ENCODE measurements around the gene UGT1A3.
"Not testable (repeated sequence)": the region's sequence is repeated elsewhere in the genome, so short reads cannot be mapped to it uniquely, and the experiment has no call there.

Gene UGT1A3

GRCh38 chr2:233713262-233713615 lies 15.6 kb upstream of the UGT1A3 start:
- DNase-seq (ENCODE audit: low spot score in 2 of 2): no peak
- Mint-ChIP-seq H3K27me3 (peaks cover 81% of the 10 kb centered on the region), H3K4me1 (no peaks in the 10 kb centered on the region)

GRCh38 chr2:233714121-233714520 lies 14.7 kb upstream of the UGT1A3 start:
- no peak overlapping the region for H3K4me3 Mint-ChIP-seq
- H3K27me3 Mint-ChIP-seq: peaks cover 82% of the 10 kb centered on the region
- no peak overlapping the region for H3K27ac Mint-ChIP-seq (ENCODE audit: low read depth)

More at GRCh38 chr2:233713262-233713615, 15.6 kb upstream of the UGT1A3 start:
- Mint-ChIP-seq H3K4me3 (no peak overlapping the region), H3K27ac (ENCODE audit: low read depth) (no peak overlapping the region), H3K36me3 (ENCODE audit: insufficient read depth) (no peaks in the 10 kb centered on the region), H3K9me3 (no peaks in the 10 kb centered on the region)
- ATAC-seq (replicated peaks; ENCODE audit: extremely low read depth, poor library complexity, severe bottlenecking): no peak

DNA sequence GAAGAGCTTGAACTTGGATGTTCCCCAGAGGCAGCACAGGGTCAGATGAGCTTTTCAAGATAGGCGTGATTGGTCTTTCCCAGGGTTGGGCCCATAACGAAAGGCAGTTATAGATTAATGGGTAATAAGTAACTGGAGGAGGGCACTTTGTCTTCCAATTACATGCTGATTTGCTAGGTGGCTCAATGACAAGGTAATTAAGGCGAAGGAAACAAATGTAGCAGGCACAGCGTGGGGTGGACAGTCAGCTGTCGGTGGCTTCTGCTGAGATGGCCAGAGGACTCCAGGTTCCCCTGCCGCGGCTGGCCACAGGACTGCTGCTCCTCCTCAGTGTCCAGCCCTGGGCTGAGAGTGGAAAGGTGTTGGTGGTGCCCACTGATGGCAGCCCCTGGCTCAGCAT lies 10.3 kb upstream of the UGT1A3 start, which contains the start of gene UGT1A4:
Gene UGT1A4 (plus strand): TSS at position 185 of the 400 bp plus-strand sequence. CDS start 85 bp downstream, at position 270.
- H3K27ac Mint-ChIP-seq (ENCODE audit: low read depth): no peak within 1 kb of the TSS
- H3K36me3 Mint-ChIP-seq (ENCODE audit: insufficient read depth): no peaks in the 10 kb centered on the region
- DNase-seq (ENCODE audit: low spot score in 2 of 2) (no peak), ATAC-seq (replicated peaks; ENCODE audit: extremely low read depth, poor library complexity, severe bottlenecking) (no peak)
- H3K4me1 Mint-ChIP-seq: no peaks in the 10 kb centered on the region
- H3K9me3 Mint-ChIP-seq: no peaks in the 10 kb centered on the region
- peaks cover 58% of the 10 kb centered on the region for H3K27me3 Mint-ChIP-seq
- no peak within 1 kb of the TSS for H3K4me3 Mint-ChIP-seq

More at GRCh38 chr2:233714121-233714520, 14.7 kb upstream of the UGT1A3 start:
- no peaks in the 10 kb centered on the region for H3K9me3 Mint-ChIP-seq
- no peaks in the 10 kb centered on the region for H3K36me3 Mint-ChIP-seq (ENCODE audit: insufficient read depth)
- no peaks in the 10 kb centered on the region for H3K4me1 Mint-ChIP-seq
- ATAC-seq (replicated peaks; ENCODE audit: extremely low read depth, poor library complexity, severe bottlenecking): no peak
- DNase-seq (ENCODE audit: low spot score in 2 of 2): no peak

GRCh38 chr2:233736868-233737653 lies 8.2 kb downstream of the UGT1A3 start:
- H3K9me3 Mint-ChIP-seq; H3K27ac Mint-ChIP-seq (ENCODE audit: low read depth); H3K4me3 Mint-ChIP-seq; H3K36me3 Mint-ChIP-seq (ENCODE audit: insufficient read depth); DNase-seq (ENCODE audit: low spot score in 2 of 2); H3K4me1 Mint-ChIP-seq; ATAC-seq (replicated peaks; ENCODE audit: extremely low read depth, poor library complexity, severe bottlenecking): not testable (repeated sequence)
- peaks cover 82% of the 10 kb centered on the region for H3K27me3 Mint-ChIP-seq

- peaks cover 55% of the 10 kb centered on the region for H3K27me3 Mint-ChIP-seq
- no peak overlapping the region for H3K27ac Mint-ChIP-seq (ENCODE audit: low read depth)
- ATAC-seq (replicated peaks; ENCODE audit: extremely low read depth, poor library complexity, severe bottlenecking): no peak
- no peaks in the 10 kb centered on the region for H3K9me3 Mint-ChIP-seq
- DNase-seq (ENCODE audit: low spot score in 2 of 2): no peak
- H3K36me3 Mint-ChIP-seq (ENCODE audit: insufficient read depth): no peaks in the 10 kb centered on the region
- H3K4me3 Mint-ChIP-seq: no peak overlapping the region
- no peaks in the 10 kb centered on the region for H3K4me1 Mint-ChIP-seq
Measured at GRCh38 chr2:233740870-233741269, 12.0 kb downstream of the UGT1A3 start.

- H3K4me3 Mint-ChIP-seq: no peak overlapping the region
- H3K27ac Mint-ChIP-seq (ENCODE audit: low read depth): no peak overlapping the region
- no peaks in the 10 kb centered on the region for H3K9me3 Mint-ChIP-seq
- DNase-seq (ENCODE audit: low spot score in 2 of 2) (no peak), ATAC-seq (replicated peaks; ENCODE audit: extremely low read depth, poor library complexity, severe bottlenecking) (no peak)
- peaks cover 60% of the 10 kb centered on the region for H3K27me3 Mint-ChIP-seq
- H3K4me1 Mint-ChIP-seq: no peaks in the 10 kb centered on the region
- H3K36me3 Mint-ChIP-seq (ENCODE audit: insufficient read depth): no peaks in the 10 kb centered on the region
Measured at GRCh38 chr2:233743464-233744259, 14.8 kb downstream of the UGT1A3 start.

DNA sequence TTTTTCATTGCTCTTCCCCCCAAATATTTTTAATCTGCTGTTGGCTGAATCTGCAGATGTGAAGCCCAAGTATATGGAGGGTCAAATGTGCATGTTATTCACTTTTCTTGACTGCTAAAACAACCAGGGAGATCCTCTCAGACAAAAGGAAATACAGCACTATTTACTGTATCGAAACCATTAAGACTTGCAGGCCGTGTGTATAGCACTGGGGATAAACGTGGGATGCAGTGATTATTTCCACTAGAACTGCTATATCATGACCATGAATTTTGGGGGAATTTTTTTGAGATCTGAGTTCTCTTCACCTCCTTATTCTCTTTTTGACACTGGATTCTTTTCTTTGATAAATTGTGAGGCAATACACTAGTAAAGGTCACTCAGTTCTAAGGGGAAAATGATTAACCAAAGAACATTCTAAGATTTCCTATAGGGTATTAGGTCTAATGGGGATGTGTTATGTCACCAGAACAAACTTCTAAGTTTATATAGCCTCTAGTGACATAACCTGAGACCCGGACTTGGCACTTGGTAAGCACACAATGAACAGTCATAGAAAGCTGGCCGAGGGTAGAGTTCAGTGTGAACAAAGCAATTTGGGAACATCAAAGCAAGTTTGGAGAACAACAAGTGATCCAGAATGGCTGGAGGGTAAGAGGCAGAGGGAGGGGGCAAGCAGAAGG lies 16.4 kb downstream of the UGT1A3 start:
- no peak overlapping the region for H3K27ac Mint-ChIP-seq (ENCODE audit: low read depth)

GRCh38 chr2:233745838-233746237 lies 17.0 kb downstream of the UGT1A3 start:
- DNase-seq (ENCODE audit: low spot score in 2 of 2); H3K9me3 Mint-ChIP-seq; ATAC-seq (replicated peaks; ENCODE audit: extremely low read depth, poor library complexity, severe bottlenecking); H3K4me1 Mint-ChIP-seq; H3K27ac Mint-ChIP-seq (ENCODE audit: low read depth); H3K36me3 Mint-ChIP-seq (ENCODE audit: insufficient read depth); H3K4me3 Mint-ChIP-seq: not testable (repeated sequence)
- H3K27me3 Mint-ChIP-seq: peaks cover 58% of the 10 kb centered on the region

More for the DNA sequence above, 16.4 kb downstream of the UGT1A3 start:
- Mint-ChIP-seq H3K9me3 (no peaks in the 10 kb centered on the region), H3K4me3 (no peak overlapping the region), H3K4me1 (no peaks in the 10 kb centered on the region), H3K27me3 (peaks cover 60% of the 10 kb centered on the region), H3K36me3 (ENCODE audit: insufficient read depth) (no peaks in the 10 kb centered on the region)
- DNase-seq (ENCODE audit: low spot score in 2 of 2) (no peak), ATAC-seq (replicated peaks; ENCODE audit: extremely low read depth, poor library complexity, severe bottlenecking) (no peak)

GRCh38 chr2:233746475-233747282 lies 17.8 kb downstream of the UGT1A3 start:
- no peak overlapping the region for H3K4me3 Mint-ChIP-seq
- no peaks in the 10 kb centered on the region for H3K4me1 Mint-ChIP-seq
- no peak for ATAC-seq (replicated peaks; ENCODE audit: extremely low read depth, poor library complexity, severe bottlenecking)
- peaks cover 58% of the 10 kb centered on the region for H3K27me3 Mint-ChIP-seq
- H3K27ac Mint-ChIP-seq (ENCODE audit: low read depth): no peak overlapping the region
- DNase-seq (ENCODE audit: low spot score in 2 of 2): no peak
- no peaks in the 10 kb centered on the region for H3K9me3 Mint-ChIP-seq
- no peaks in the 10 kb centered on the region for H3K36me3 Mint-ChIP-seq (ENCODE audit: insufficient read depth)

- H3K27ac Mint-ChIP-seq (ENCODE audit: low read depth): no peak overlapping the region
- DNase-seq (ENCODE audit: low spot score in 2 of 2) (no peak), ATAC-seq (replicated peaks; ENCODE audit: extremely low read depth, poor library complexity, severe bottlenecking) (no peak)
- H3K9me3 Mint-ChIP-seq: no peaks in the 10 kb centered on the region
- no peaks in the 10 kb centered on the region for H3K4me1 Mint-ChIP-seq
- H3K27me3 Mint-ChIP-seq: peaks cover 64% of the 10 kb centered on the region
- H3K4me3 Mint-ChIP-seq: no peak overlapping the region
- H3K36me3 Mint-ChIP-seq (ENCODE audit: insufficient read depth): no peaks in the 10 kb centered on the region
Measured at GRCh38 chr2:233747283-233747544, 18.4 kb downstream of the UGT1A3 start.

- not testable (repeated sequence) for H3K4me3 Mint-ChIP-seq; H3K36me3 Mint-ChIP-seq (ENCODE audit: insufficient read depth); H3K4me1 Mint-ChIP-seq; H3K9me3 Mint-ChIP-seq; ATAC-seq (replicated peaks; ENCODE audit: extremely low read depth, poor library complexity, severe bottlenecking); H3K27ac Mint-ChIP-seq (ENCODE audit: low read depth); DNase-seq (ENCODE audit: low spot score in 2 of 2)
- H3K27me3 Mint-ChIP-seq: peaks cover 80% of the 10 kb centered on the region
Measured at GRCh38 chr2:233750689-233751088, 21.8 kb downstream of the UGT1A3 start.
